H7 (cell line): ENCODE data around the gene HYDIN. TPM values are rescaled to one million over a fixed set of nuclear protein-coding genes. Genes with fewer than 3 reads are reported as not detected.
"Not testable (repeated sequence)": the region's sequence is repeated elsewhere in the genome, so short reads cannot be mapped to it uniquely, and the experiment has no call there.

Experiments used
- DNase-seq: peaks from one replicate; pipeline ENCODE4 v3.0.0; 2012
- H3K27me3 ChIP-seq: 2 replicates; pipeline ENCODE4 v1.6.0; 2011; ENCODE audit warnings: mild to moderate bottlenecking, low read length; ENCODE audit not compliant: control insufficient read depth, insufficient read depth
- H3K36me3 ChIP-seq: replicated peaks from 2 replicates; pipeline ENCODE4 v1.5.1; 2011; ENCODE audit warnings: low read length; ENCODE audit not compliant: control insufficient read depth, insufficient read depth
- H3K4me3 ChIP-seq: 2 replicates; pipeline ENCODE4 v1.5.1; 2011; ENCODE audit warnings: low read depth, mild to moderate bottlenecking, control low read depth, low read length, moderate library complexity; ENCODE audit not compliant: insufficient read depth
- total RNA-seq: library from RNA; depleted of rRNA; stranded (reverse); fragments of >200 nt; shearing (Covaris generic); gene quantifications from 2 replicates; pipeline ENCODE4 v1.2.3, GENCODE V29; 2014

HYDIN gene
- total RNA-seq, 1 experiment from 2014 or later = 0.69 TPM

DNA sequence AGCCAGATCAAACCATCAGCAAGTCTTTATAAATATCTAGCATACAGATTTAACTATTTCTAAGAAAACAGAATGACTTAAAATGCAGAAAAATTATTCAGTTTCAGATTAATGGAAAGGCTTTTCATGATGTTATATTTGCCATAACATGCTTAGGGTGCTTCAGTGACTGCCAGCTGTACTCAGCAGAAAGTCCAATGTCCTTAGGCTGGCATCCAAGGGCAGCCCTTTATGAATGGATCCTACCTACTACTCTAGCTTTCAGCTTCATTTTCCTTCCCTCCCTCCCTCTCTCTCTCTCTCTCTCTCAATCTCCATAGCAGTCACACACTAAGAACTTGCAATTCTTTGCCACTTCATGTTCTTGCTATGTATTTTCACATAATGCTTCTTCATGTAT is 124.6 kb downstream of the HYDIN start:
- DNase-seq, H3K27me3 ChIP-seq, H3K4me3 ChIP-seq, H3K36me3 ChIP-seq: not testable (repeated sequence)

DNA sequence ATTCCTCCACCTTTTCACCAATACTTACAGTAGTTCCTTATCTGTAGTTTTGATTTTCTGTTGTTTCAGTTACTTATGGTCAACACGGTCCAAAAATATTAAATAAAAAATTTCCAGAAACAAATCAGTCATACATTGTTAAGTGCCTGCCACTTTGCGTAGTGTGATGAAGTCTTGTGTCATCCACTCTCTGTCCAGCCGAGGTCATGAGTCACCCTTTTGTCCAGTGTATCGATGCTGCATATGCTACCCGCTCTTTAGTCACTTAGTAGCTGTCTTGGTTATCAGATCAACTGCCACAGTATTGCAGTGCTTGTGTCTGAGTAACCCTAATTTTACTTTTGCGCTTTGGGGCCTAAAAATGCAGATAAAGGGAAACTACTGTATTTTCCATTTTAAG is 146.9 kb downstream of the HYDIN start:
- H3K27me3 ChIP-seq, H3K4me3 ChIP-seq, H3K36me3 ChIP-seq, DNase-seq: not testable (repeated sequence)

DNA sequence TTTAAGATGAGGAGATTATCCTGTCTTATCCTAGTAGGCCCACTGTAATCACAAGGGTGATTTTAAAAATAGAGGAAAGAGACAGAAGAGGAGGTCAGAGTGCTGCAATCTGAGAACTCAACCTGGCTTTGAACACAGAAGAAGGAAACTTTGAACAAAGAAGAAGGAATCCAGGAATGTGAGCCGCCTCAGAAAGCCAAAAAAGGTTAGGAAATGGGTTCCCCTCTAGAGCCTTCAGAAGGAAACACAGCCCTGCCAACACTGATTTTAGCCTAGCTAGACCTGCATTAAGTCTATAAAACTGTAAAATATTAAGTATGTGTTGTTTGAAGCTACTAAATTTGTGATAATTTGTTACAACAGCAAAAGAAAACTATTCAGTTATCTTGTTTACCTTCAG is 149.7 kb downstream of the HYDIN start:
- H3K36me3 ChIP-seq, DNase-seq, H3K4me3 ChIP-seq, H3K27me3 ChIP-seq: not testable (repeated sequence)

DNA sequence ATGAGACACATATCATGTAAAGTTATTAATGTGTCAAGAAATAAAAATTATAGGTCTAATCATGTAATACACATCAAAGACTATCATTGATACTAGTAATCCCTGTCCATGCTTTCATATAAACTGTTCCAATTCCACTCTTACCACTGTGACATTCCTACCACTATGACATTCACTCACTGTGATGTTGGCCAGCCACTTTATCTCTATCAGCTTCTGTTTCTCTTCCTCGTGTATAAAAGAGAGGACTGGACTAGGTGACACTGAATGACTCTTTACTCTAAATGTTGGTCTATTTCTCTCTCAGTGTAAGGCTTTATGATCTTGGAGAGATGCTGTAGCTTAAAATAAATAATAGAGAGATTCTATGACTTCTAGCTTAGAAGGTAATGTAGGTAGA is 150.3 kb downstream of the HYDIN start:
- not testable (repeated sequence) for H3K4me3 ChIP-seq, H3K36me3 ChIP-seq, H3K27me3 ChIP-seq, DNase-seq

DNA sequence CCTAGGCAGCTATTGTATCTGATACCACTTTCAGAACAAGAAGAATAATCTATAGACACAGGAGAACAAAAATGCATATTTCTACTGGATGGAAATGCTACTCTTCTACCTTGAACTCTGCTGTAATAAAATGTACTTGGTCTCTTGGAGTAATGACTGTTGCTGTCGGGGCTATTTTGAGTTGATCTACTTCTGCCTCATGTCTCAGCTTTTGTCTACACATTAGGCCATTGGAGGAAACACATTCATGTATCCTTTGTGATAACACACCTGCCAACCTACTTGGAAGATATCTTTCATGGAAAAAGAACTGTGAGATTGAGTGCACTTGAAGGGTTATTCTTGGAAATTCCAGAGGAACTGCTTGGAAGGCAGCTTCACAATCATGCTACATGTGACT is 159.9 kb downstream of the HYDIN start:
- DNase-seq, H3K36me3 ChIP-seq, H3K27me3 ChIP-seq, H3K4me3 ChIP-seq: not testable (repeated sequence)

DNA sequence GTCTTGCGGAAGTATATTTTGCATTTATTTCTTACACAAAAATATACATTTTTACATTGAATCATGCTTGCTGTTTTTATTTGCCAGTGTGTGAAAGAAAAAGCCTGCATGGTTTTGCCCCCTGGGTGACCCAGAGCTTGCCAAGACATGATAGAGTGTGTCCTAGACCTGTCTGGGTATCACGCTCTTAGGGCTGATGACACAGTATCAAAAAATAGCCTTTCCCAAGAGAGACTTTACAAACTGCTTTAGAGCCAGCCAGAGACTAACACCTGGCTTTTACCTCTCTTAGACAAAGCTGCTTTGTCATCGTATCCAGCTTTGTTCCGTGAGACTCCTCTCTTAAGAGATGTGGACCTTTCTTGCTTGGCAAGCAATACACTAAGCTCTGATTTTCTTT is 160.7 kb downstream of the HYDIN start:
- H3K27me3 ChIP-seq, H3K36me3 ChIP-seq, DNase-seq, H3K4me3 ChIP-seq: not testable (repeated sequence)

DNA sequence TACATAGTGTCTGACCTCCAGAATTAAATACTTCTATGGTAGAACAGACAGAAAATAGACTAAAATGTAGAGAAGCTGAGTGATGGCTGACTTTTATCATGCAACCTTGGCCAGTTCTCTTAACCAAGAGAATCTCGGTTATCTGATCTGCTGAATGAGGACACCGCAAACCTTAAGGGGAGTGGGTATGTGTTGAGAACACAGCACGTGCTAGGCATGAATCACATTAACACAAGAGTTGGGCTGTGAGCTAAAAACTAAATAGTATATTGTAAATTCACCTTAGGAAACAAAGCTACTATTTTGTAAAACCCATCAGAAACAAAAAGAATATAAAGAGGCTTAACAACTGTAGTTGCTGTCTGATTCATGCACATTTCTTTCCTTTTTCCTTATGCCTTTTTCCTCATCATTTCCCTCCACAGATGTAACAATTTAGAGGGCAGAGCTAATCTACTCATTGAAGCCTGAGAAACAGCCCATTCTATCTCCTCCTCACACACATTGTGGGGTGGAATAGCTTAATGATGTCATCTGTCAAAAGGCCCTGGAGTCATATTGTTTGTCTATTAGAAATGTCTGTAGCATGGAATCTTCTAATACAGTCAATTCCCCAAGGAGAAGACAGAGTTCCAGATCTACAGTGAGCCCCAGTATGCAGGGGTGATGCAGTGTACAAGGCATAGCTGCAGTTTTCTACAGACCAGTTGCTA is 176.5 kb downstream of the HYDIN start:
- H3K36me3 ChIP-seq, DNase-seq, H3K4me3 ChIP-seq, H3K27me3 ChIP-seq: not testable (repeated sequence)

DNA sequence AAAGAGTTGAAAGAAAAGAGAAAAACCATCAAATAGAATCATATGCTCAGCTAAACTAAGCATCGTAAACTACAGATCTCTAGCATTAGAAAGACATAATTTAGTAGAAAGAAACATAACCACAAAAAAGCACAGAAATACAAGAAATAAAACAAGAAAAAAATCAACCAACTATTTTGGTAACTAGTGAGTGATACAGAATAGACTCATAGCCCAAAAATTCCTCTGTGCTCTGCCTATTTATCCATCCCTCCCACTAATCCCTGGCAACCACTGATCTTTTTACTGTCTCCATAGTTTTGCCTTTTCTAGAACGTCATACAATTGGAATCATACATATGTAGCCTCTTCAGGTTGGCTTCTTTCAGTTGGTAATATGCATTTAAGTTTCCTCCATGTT is 180.2 kb downstream of the HYDIN start:
- not testable (repeated sequence) for H3K4me3 ChIP-seq, H3K27me3 ChIP-seq, H3K36me3 ChIP-seq, DNase-seq

DNA sequence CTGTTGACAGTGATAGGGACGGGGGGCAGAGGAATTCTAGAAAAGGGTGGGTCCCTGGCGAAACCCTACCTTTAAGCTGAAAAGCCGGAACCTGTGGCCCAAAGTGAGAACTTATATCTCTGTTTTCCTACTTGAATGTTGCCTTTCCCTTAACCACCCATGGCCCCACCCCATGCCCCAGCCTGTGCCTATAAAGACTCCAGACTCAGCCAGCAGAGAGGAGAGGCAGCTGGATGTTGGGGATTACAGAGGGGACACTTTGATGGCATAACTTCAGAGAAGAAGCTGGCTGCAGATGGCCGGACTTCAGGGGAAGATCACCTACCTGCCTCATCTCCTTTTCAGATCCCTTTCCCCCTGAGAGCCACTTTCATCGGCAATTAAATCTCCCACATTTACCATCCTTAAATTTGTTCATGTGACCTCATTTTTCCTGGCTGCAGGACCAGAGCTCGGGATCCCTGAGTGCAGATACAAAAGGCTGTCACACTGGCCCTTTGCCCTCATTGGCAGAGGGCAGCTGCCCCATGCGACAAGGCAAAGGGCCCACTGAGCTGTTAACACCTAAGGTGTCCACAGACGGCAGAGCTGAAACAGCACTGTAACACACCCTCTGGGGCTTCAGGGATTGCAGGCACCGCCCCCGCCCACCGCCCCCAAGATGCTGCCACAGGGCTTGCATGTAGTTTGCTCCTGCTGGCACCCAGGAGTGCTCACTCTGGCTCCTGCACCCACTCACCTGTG is 191.0 kb downstream of the HYDIN start:
- DNase-seq, H3K36me3 ChIP-seq, H3K4me3 ChIP-seq, H3K27me3 ChIP-seq: not testable (repeated sequence)

DNA sequence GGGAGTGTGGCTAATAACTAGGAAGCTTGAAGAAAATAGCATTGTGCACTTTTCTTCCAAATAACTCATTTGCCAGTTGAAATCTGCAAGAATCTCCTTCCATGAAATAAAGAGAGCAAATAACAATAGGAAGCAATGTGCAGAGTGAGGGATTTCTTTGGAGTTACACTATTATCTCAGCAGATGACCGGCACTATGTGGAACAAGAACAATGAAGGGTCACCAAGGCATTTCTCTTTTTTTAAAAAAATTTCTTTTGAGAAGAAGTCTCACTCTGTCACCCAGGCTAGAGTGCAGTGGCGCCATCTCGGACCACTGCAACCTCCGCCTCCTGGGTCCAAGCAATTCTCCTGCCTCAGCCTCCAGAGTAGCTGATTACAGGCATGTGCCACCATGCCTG is 192.1 kb downstream of the HYDIN start:
- H3K4me3 ChIP-seq, DNase-seq, H3K27me3 ChIP-seq, H3K36me3 ChIP-seq: not testable (repeated sequence)

DNA sequence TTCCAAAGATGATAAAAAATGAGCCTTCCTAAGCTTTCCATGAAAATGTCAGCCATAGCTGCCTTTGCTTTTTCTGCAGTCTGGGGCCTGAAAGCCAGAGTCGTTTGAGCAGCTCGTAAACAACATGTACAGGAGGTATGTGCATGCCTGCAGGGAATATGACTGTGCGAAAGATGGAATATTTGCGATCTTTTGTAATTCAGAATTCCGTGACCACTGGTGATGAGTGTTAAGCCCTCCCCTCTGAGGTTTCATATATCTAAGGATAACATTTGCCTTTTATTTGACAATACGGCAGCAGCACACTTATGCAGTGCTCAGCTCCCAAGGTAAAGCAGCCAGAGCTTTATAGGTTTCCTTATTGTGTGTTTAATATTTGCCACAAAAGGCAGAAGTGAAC is 192.5 kb downstream of the HYDIN start:
- not testable (repeated sequence) for H3K27me3 ChIP-seq, DNase-seq, H3K4me3 ChIP-seq, H3K36me3 ChIP-seq

DNA sequence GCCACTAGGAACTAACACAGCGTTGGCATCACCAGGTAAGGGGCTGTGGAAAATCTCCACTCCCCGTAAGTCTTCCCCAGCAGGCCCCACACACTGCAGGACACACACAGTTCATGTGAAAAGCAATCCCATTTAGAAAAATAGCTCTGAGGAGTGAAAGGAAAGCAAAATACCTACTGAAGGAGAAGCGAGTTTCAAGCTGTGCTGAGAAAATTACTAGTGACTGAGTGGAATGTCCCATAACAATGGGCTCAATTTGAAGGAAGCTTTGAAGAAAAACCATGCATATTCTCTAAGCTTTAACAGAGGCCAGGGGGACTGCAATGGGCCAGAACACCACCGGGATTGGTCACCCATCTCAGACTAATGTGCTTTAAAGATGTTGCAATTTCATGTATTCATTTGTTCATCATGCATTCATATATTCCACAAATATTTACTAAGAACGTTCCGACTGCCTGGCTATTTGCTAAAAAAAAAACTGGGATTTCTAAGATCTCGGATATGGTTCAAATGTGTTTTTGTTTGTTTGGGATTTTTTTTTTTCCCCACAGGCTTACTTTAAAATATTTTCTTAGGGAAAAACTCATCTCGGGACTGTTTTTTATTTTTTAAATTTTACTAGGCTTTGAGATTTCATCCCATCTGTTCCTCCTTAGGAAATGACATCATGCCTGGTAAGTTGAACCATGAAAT is 202.3 kb downstream of the HYDIN start:
- H3K4me3 ChIP-seq, DNase-seq, H3K27me3 ChIP-seq, H3K36me3 ChIP-seq: not testable (repeated sequence)

DNA sequence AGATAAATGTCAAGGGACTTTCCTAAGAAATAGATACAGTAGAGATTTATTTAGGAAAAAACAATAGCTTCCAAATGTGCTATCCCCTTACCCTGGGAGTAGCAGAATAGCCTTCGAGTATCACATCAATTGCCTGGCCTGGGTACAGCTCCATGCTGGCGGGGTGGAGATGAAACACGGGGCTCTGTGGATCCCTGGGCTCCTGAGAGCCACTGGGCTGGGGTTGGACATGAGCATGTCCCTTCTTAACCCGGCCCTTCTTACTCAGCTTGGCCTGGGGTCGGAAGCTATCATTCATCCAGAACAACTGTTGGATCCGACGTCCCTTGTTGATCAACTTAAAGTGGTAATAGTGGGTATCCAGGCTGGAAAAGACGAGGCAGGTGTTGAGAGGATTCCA is 203.0 kb downstream of the HYDIN start:
- not testable (repeated sequence) for H3K4me3 ChIP-seq, H3K27me3 ChIP-seq

DNA sequence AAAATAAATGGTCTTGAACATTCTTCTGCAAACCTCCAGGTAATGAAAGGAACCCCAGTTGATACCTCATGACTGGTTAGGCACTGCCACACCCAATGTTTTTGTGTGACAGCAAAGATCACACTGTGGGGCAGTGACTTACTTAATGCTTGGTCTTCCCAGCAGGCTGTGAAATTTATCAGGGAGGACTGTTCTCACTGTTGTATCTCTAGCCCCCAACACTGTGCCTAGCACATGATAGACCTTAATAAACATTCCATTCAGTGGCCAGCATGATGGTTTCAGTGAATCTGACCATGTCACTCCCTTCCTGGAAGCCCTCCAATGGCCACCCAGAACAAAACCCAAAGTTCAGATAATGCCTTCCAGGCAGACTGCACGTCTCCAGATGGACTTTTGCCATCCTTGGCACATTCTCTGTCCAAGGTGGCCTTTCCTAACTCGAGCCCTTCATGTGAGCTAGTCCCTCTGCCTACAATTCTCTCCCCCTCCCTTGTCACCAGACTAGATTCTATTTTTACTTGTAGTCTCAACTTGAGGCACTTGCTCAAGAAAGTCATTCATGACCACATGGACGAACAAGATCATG is 206.6 kb downstream of the HYDIN start:
- not testable (repeated sequence) for DNase-seq, H3K4me3 ChIP-seq, H3K36me3 ChIP-seq, H3K27me3 ChIP-seq

More for the DNA sequence above, 203.0 kb downstream of the HYDIN start:
- H3K36me3 ChIP-seq, DNase-seq: not testable (repeated sequence)
